Bronchial epithelial cell (primary cell): ENCODE results near the gene EGF. TPM values are rescaled to one million over a fixed set of nuclear protein-coding genes. Genes with fewer than 3 reads are reported as not detected.
A peak's percentile ranks its signal among the peaks of the same experiment; 100 is the strongest.

Experiments
- DNase-seq: peaks from one replicate; pipeline ENCODE4 v3.0.0-alpha.2; 2010; ENCODE audit warnings: low read depth
- FAIRE-seq: peaks from 2 replicates; lab custom pipeline; 2011; peaks lifted over from hg19 to GRCh38; lab: Jason Lieb, UNC
- H3K27me3 ChIP-seq: 2 replicates; pipeline ENCODE4 v1.5.1; 2011; ENCODE audit warnings: low read length; ENCODE audit not compliant: control insufficient read depth, insufficient read depth
- H3K36me3 ChIP-seq: 2 replicates; pipeline ENCODE4 v1.5.1; 2011; ENCODE audit warnings: low read length; ENCODE audit not compliant: control insufficient read depth, insufficient read depth
- H3K4me3 ChIP-seq: 2 replicates; pipeline ENCODE4 v1.5.1; 2011; ENCODE audit warnings: mild to moderate bottlenecking, low read depth, low read length, control low read depth
- CTCF ChIP-seq: IDR thresholded peaks from 2 replicates; pipeline ENCODE4 v1.5.1; 2011; ENCODE audit warnings: mild to moderate bottlenecking, moderate library complexity, low read length, control low read depth, inconsistent platforms; ENCODE audit not compliant: insufficient read depth, severe bottlenecking
- total RNA-seq: library from RNA; depleted of rRNA; stranded (reverse); fragments of >200 nt; gene quantifications from 2 replicates; pipeline ENCODE4 v1.2.1, GENCODE V29; 2014

Gene EGF
- total RNA-seq, 1 donor from 2014 or later = 1.1 TPM

DNA sequence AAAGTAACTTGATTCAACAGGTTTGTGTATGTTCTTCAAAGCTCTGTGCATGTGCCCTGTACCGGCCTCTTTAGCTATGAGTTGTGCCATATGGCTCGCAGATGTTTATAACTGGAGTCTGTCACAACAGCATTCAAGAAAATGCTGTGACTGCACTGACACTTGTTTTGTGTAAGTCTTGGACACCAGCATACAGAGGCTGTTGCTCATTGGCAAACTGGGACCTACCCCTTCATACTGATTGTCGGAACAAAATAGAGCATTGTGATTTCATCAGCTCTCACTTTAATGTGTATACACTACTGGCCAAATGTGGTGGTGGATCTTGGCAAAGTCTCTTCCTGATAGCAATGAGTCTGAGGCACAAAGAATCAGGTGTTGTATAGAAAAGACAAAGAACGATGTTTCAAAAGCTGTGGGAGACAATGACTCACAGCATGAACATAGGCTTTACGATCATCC lies 133.9 kb downstream of the EGF start:
- no peak for DNase-seq
- peak; percentile 75 for FAIRE-seq

DNA sequence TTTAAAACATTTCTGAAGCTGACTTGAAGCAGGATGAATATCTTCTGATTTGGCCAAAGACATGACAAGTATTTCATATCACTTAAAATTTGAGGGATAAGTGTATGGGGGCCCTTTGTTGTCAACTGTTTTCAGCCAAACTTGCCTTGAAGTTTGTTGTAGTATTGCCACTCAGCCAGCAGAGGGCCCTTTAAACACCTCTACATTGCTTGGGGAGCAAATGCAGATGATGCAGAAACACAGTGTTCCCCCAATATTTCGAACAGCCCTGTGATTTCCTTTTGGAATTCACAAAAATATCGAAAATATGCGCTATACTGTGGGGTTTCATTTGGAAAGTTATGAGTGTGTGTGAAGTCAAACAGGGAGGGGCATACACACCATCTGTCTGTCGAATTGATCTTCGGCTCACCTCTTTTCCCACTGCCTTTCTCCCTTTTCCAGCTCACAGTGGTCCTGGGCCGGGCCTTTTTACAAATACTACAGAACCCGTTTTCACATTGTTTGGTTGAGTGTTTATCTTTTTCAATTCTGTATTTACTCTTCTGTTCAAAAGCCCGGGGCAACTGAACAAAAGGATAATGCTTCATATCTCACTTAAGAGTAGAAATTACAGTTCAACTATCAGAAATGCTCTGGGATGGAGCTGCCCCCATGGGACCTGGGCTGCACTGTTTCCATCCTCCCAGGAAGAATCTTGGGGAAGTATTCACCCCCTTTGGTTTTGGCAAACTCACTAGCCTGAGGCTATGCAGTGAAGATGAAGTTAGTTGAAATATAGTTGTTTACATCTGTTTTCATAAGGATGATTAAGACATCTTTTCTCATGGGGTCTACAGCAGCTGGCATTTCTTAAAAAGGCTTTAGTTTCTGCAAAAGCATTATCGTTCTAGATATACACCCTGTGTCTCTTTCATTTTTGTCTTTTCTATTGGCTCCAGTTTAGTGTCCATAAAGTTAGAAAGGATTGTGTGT lies 137.6 kb downstream of the EGF start:
- peaks cover 3% of the 10 kb centered on the region for H3K36me3 ChIP-seq
- FAIRE-seq (peak; percentile 73), DNase-seq (peak; percentile 45)
- peak; percentile 78 for TF ChIP-seq CTCF
- H3K4me3 ChIP-seq = no peak overlapping the region
- H3K27me3 ChIP-seq = no peaks in the 10 kb centered on the region

More for the DNA sequence above, 133.9 kb downstream of the EGF start:
- no peak overlapping the region for H3K4me3 ChIP-seq
- H3K36me3 ChIP-seq = peaks cover 3% of the 10 kb centered on the region
- H3K27me3 ChIP-seq = no peaks in the 10 kb centered on the region
- no peak for TF ChIP-seq CTCF

- TF ChIP-seq CTCF = no peak
- peaks cover 3% of the 10 kb centered on the region for H3K36me3 ChIP-seq
- DNase-seq (peak; percentile 15), FAIRE-seq (peak; percentile 13)
- no peak overlapping the region for H3K4me3 ChIP-seq
- H3K27me3 ChIP-seq = no peaks in the 10 kb centered on the region
Observed at GRCh38 chr4:110055158-110055768, 142.6 kb downstream of the EGF start.

- Histone ChIP-seq H3K36me3 (no peaks in the 10 kb centered on the region), H3K4me3 (no peak overlapping the region), H3K27me3 (no peaks in the 10 kb centered on the region)
- no peak for TF ChIP-seq CTCF
- FAIRE-seq = no peak
- DNase-seq = peak; percentile 74
Observed at GRCh38 chr4:110058677-110059076, 146.0 kb downstream of the EGF start.

DNA sequence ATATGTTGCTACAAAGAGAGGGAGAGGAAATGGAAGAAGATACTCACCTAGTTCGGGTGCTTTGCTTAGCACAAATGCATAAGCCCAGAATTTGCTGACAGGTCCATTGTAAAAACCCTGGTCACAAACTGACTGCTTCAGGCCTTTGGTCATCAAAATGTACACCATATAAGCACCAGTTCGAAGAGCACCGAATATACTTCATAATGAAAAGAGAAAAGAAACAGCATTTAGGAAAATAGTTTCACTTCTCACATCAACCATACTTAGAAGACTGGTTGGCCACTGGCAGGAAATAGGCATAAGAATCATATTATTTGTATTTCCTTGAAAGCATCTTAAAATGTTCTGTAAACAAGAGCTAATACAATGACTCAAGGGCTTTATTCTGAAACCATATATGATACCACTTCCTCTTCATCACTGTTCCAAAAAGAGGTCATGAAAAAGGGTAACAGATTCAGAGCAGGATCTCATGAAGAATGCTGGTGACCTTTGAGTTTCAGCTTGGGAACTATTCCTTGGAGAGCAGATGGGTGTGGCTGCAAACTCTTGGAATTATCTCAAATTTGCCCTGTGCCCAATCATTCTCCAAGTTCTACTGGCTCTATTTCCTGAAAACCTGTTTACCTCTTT lies 147.0 kb downstream of the EGF start:
- TF ChIP-seq CTCF = no peak
- FAIRE-seq = peak; percentile 58
- H3K4me3 ChIP-seq = no peak overlapping the region
- no peaks in the 10 kb centered on the region for H3K27me3 ChIP-seq
- peak; percentile 58 for DNase-seq
- H3K36me3 ChIP-seq = no peaks in the 10 kb centered on the region
